GM18870 (cell line): ENCODE data around the gene L3MBTL1.

ENCODE experiments used
- ATAC-seq: cut with Tn5 transposase; IDR thresholded peaks from one replicate; pipeline ENCODE4 v1.9.1; 2021; ENCODE audit warnings: moderate library complexity; ENCODE audit not compliant: unreplicated experiment

The L3MBTL1 gene

GRCh38 chr20:43507150-43508080 is at the start of gene L3MBTL1:
Gene L3MBTL1 (plus strand): TSS chr20:43507697. CDS start chr20:43513504, 5,807 bp downstream.
- no peak for ATAC-seq

- no peak for ATAC-seq
Measured at GRCh38 chr20:43458422-43458924, 49.0 kb upstream of the L3MBTL1 start.

- ATAC-seq, result no peak
Measured at GRCh38 chr20:43459022-43459942, 48.2 kb upstream of the L3MBTL1 start.

- ATAC-seq, result no peak
Measured at GRCh38 chr20:43460172-43460829, 47.2 kb upstream of the L3MBTL1 start.

GRCh38 chr20:43460830-43461200 is 46.7 kb upstream of the L3MBTL1 start:
- no peak for ATAC-seq

- ATAC-seq, result no peak
Measured at GRCh38 chr20:43461894-43462659, 45.4 kb upstream of the L3MBTL1 start.

- no peak for ATAC-seq
Measured at GRCh38 chr20:43462660-43463526, 44.6 kb upstream of the L3MBTL1 start.

- ATAC-seq, result no peak
Measured at GRCh38 chr20:43463527-43464218, 43.8 kb upstream of the L3MBTL1 start.

- no peak for ATAC-seq
Measured at GRCh38 chr20:43464219-43464790, 43.2 kb upstream of the L3MBTL1 start.

- no peak for ATAC-seq
Measured at GRCh38 chr20:43465625-43465943, 41.9 kb upstream of the L3MBTL1 start.

GRCh38 chr20:43467589-43467988 is 39.9 kb upstream of the L3MBTL1 start:
- no peak for ATAC-seq

- ATAC-seq, result no peak
Measured at GRCh38 chr20:43472671-43473380, 34.7 kb upstream of the L3MBTL1 start.

- ATAC-seq, result no peak
Measured at GRCh38 chr20:43473381-43473704, 34.2 kb upstream of the L3MBTL1 start.

- ATAC-seq, result no peak
Measured at GRCh38 chr20:43477193-43477592, 30.3 kb upstream of the L3MBTL1 start.

GRCh38 chr20:43477619-43478018 is 29.9 kb upstream of the L3MBTL1 start:
- no peak for ATAC-seq

GRCh38 chr20:43490038-43490437 is 17.5 kb upstream of the L3MBTL1 start:
- no peak for ATAC-seq

GRCh38 chr20:43492101-43492500 is 15.4 kb upstream of the L3MBTL1 start:
- ATAC-seq, result peak; percentile 77

- no peak for ATAC-seq
Measured at GRCh38 chr20:43495388-43495787, 12.1 kb upstream of the L3MBTL1 start.
